Adrenal gland (tissue), 5 donors: ENCODE measurements around the gene RHPN2.

Source experiments
- CTCF ChIP-seq, 6 experiments: fragments of 450-650 bp in 4 of 6; fragments of 200-600 bp in 2 of 6; sonication (generic) in 1 of 6; IDR thresholded peaks; 1 replicate in 5 of 6; 2 replicates in 1 of 6; pipeline versions ENCODE4 v1.5.1 to v1.8.0; 2016 to 2021; ENCODE audit warnings: antibody characterized with exemption in 6 of 6, mild to moderate bottlenecking in 2 of 6, moderate library complexity in 1 of 6
- POLR2A ChIP-seq, 2 donors: fragments of 450-650 bp; IDR thresholded peaks; one replicate each; pipeline ENCODE4 v1.6.1; 2017; ENCODE audit warnings: antibody characterized with exemption in 2 of 2, mild to moderate bottlenecking in 2 of 2, moderate library complexity in 1 of 2
- donor health status: DM: no; HTN: no; CAD: no.

GRCh38 chr19:33071887-33072286 is 7.2 kb upstream of the RHPN2 start:
- TF ChIP-seq POLR2A (IDR thresholded peaks at IDR 0.05) (no peak), CTCF (IDR thresholded peaks at IDR 0.05) (no peak)
